Heart right ventricle (tissue), 16 donors: ENCODE measurements around the gene RPN1. TPM values are rescaled to one million over a fixed set of nuclear protein-coding genes. Genes with fewer than 3 reads are reported as not detected.
A peak's percentile ranks its signal among the peaks of the same experiment; 100 is the strongest.
"Not testable (repeated sequence)": the region's sequence is repeated elsewhere in the genome, so short reads cannot be mapped to it uniquely, and the experiment has no call there.

ENCODE experiments used
- ATAC-seq, 8 donors: fragments of 200-7000 bp; cut with Tn5 transposase; one replicate each; pipeline ENCODE4 v1.9.1; 2020; ENCODE audit warnings: mild to moderate bottlenecking in 8 of 8, moderate library complexity in 8 of 8, moderate number of reproducible peaks in 1 of 8
- DNase-seq, 2 donors: peaks; one replicate each; pipeline ENCODE4 v3.0.0-alpha.2; 2020
- H3K27ac ChIP-seq, 10 donors: fragments of 200-600 bp; sonication (generic) in 2 of 10; one replicate each; pipeline versions ENCODE4 v1.5.0 to v1.8.0; 2020 to 2022; ENCODE audit warnings: mild to moderate bottlenecking in 3 of 10
- H3K27me3 ChIP-seq, 7 donors: fragments of 200-600 bp; one replicate each; pipeline ENCODE4 v1.8.0; 2021 to 2022; ENCODE audit warnings: mild to moderate bottlenecking in 2 of 7
- H3K36me3 ChIP-seq, 9 donors: fragments of 200-600 bp; sonication (generic) in 1 of 9; one replicate each; pipeline versions ENCODE4 v1.5.0 to v1.8.0; 2020 to 2022; ENCODE audit warnings: mild to moderate bottlenecking in 2 of 9
- H3K4me1 ChIP-seq, 9 donors: fragments of 200-600 bp; sonication (generic) in 1 of 9; one replicate each; pipeline versions ENCODE4 v1.5.0 to v1.8.0; 2020 to 2022; ENCODE audit warnings: mild to moderate bottlenecking in 4 of 9
- H3K4me3 ChIP-seq, 10 donors: fragments of 200-600 bp; sonication (generic) in 2 of 10; one replicate each; pipeline versions ENCODE4 v1.5.0 to v1.8.0; 2020 to 2022; ENCODE audit warnings: mild to moderate bottlenecking in 7 of 10, moderate library complexity in 2 of 10
- H3K9me3 ChIP-seq, 11 donors: fragments of 200-600 bp in 10 of 11; sonication (generic) in 2 of 11; one replicate each; pipeline versions ENCODE4 v1.5.0 to v1.8.0; 2013 to 2022; ENCODE audit warnings: mild to moderate bottlenecking in 2 of 11, control low read depth in 1 of 11, moderate library complexity in 1 of 11
- WGBS, 2 donors: extraction: QIAGEN DNeasy Blood & Tissue Kit; methylation state at CpG; one replicate each; pipeline ENCODE4 v1.1.7; 2013; ENCODE audit warnings: inconsistent platforms in 1 of 2; 5-methylcytosine and 5-hydroxymethylcytosine counted together
- intact Hi-C, 10 donors: fragments of 100-400 bp; cut with DNase I; formaldehyde crosslinking; loops; one replicate each; pipeline versions ENCODE4 v1.11.1 to v1.14.2; 2022
- polyA plus RNA-seq, 2 donors: library from polyadenylated mRNA; stranded (reverse); fragments of 200-250 nt; gene quantifications; one replicate each; pipeline ENCODE4 v1.2.3, GENCODE V29; 2013
- total RNA-seq, 10 donors: library from RNA; stranded (reverse); fragmentation: NEBNext Ultra II Directional in 3 of 10; extraction: Animal tissue kit (Norgen Biotek cat#: 25700) in 3 of 10; gene quantifications; one replicate each; pipeline versions ENCODE4 v1.2.1 to v1.2.4, GENCODE V29; 2021 to 2023
- TF ChIP-seq, protein P1 (sequence below), 9 donors: fragments of 200-600 bp; sonication (generic) in 2 of 9; IDR thresholded peaks; one replicate each; pipeline versions ENCODE4 v1.5.0 to v1.8.0; 2021 to 2022; ENCODE audit warnings: antibody characterized with exemption in 9 of 9, mild to moderate bottlenecking in 5 of 9, moderate library complexity in 1 of 9
- donor health status: Arrhythmogenic right ventricular cardiomyopathy.
- donor health status: ischemic (EF 13 %, LVEDD 7.1; RV severe dilation, severe dysfunction).
- donor health status: healthy with polysubstance abuse.
- donor health status: DM: no; HTN: yes; CAD: no.
- donor health status: DM: no; HTN: no; CAD: no.
- donor health status: ischemic (EF 25% LVEDD 6.9; RV normal size, moderate dysfunction).
- donor health status: ischemic (EF 25% LVEDD 5.7; RV mildly dilated, moderate dysfunction).
- donor health status: healthy.
- donor health status: DM: yes; HTN: yes; CAD: no.
- donor health status: Ischemic cardiomyopathy.
- donor health status: ischemic (EF 35%, LVEDD 5.7; RV mildly dilated, moderate dysfunction).
- donor health status: nonischemic (EF 11% LVEDD 7.7; RV severe dilation, severe dysfunction).
- donor health status: DM: yes; HTN: yes; CAD: no.
- donor health status: PGD.
- donor health status: ischemic (EF 29% LVEDD 5.4; RV normal size, mild dysfunction).
- donor health status: nonischemic (EF 23%, LVEDD 6.1; RV moderate dilation, normal function).

RPN1 gene
- total and polyA plus RNA-seq, 12 donors, result 44.3 to 238 (median 83.6) TPM

DNA sequence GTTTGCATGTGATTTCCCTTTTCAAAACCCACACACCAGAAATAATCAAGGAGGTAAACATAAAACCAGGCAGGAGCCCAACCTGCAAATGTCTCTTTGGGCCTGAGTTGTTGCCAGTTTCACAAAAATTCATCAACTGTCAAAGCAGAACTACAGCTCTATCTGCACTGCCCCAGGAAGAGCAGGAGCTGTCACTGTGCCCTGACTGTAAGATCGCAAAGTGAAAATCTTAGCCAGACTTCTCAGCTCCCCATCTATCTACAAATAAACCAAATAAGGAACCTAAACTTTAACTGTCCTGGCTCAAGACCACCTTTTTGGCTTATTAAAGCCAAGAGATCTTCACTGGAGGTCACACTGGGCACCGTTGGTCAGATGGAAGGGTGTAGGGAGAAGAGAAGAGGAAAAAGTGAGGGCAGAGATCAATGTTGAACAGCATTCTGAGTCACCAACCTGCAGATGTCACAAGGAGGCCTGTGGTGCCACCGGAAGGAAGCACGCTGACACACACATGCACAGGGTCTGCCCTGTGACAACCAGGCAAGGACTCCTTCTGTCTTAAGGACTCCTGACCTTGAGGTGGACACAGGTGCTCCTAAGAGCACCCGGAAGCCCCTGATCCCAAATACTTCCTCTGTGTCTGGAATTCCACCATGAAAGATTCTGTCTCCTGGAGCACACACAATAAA is 58.7 kb downstream of the RPN1 start:
- ATAC-seq (no peak), DNase-seq (no peak)
- TF ChIP-seq, protein P1, sequence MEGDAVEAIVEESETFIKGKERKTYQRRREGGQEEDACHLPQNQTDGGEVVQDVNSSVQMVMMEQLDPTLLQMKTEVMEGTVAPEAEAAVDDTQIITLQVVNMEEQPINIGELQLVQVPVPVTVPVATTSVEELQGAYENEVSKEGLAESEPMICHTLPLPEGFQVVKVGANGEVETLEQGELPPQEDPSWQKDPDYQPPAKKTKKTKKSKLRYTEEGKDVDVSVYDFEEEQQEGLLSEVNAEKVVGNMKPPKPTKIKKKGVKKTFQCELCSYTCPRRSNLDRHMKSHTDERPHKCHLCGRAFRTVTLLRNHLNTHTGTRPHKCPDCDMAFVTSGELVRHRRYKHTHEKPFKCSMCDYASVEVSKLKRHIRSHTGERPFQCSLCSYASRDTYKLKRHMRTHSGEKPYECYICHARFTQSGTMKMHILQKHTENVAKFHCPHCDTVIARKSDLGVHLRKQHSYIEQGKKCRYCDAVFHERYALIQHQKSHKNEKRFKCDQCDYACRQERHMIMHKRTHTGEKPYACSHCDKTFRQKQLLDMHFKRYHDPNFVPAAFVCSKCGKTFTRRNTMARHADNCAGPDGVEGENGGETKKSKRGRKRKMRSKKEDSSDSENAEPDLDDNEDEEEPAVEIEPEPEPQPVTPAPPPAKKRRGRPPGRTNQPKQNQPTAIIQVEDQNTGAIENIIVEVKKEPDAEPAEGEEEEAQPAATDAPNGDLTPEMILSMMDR (IDR thresholded peaks at IDR 0.05), result no peak
- Histone ChIP-seq H3K36me3 (no peaks in the 10 kb centered on the region), H3K4me3 (no peak overlapping the region), H3K4me1 (peaks cover 0 to 18% (median 0%) of the 10 kb centered on the region in 9 donors), H3K9me3 (peaks cover 0 to 11% (median 0%) of the 10 kb centered on the region in 11 donors), H3K27ac (peak overlapping the region in 1 of 10 donors; percentile 60), H3K27me3 (peaks cover 0 to 10% (median 0%) of the 10 kb centered on the region in 7 donors)
- intact Hi-C loops, result loop anchor here in 1 of 10 donors (10.0 kb wide), 1 partner anchor 167 kb away; no protein-coding TSS in a partner anchor
- WGBS, 2 donors, result 61 to 64% methylated on average over 5 of the region's 5 CpGs

DNA sequence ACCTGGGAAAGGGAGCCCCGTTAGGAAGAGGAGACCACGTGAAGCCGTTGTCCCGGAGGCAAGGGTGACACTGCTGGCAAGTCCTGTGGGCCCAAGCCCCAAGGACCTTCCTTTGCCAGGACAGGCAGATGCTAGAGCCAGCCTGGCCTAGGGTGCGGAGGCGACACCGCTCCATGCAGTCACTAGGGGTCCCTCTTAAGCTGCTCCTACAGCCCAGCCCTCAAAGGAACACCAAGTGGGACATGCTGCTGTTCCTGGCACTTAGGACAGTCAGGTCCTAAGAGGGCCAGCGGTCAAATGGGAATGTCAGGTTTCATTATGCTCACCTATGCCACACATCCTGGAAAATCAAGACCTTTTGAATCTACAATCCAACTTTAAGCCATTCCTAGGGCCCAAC is 59.7 kb downstream of the RPN1 start:
- Histone ChIP-seq H3K27me3 (peaks cover 0 to 10% (median 0%) of the 10 kb centered on the region in 7 donors), H3K9me3 (peaks cover 0 to 11% (median 0%) of the 10 kb centered on the region in 11 donors), H3K4me1 (peaks cover 0 to 18% (median 0%) of the 10 kb centered on the region in 9 donors), H3K27ac (peak overlapping the region in 1 of 10 donors; percentile 60), H3K36me3 (no peaks in the 10 kb centered on the region), H3K4me3 (no peak overlapping the region)
- WGBS, 2 donors, result 76 to 77% methylated on average over 8 of the region's 8 CpGs
- ATAC-seq, result peak in 1 of 8 donors; percentile 43
- intact Hi-C loops, result loop anchor here in 1 of 10 donors (10.0 kb wide), 1 partner anchor 166 kb away; no protein-coding TSS in a partner anchor
- TF ChIP-seq, protein P1 (IDR thresholded peaks at IDR 0.05), result peak in 1 of 9 donors; percentile 19
- no peak for DNase-seq

- Histone ChIP-seq H3K4me1 (peaks cover 0 to 16% (median 0%) of the 10 kb centered on the region in 9 donors), H3K27me3 (peaks cover 0 to 10% (median 0%) of the 10 kb centered on the region in 7 donors), H3K9me3 (peaks cover 0 to 11% (median 0%) of the 10 kb centered on the region in 11 donors)
- not testable (repeated sequence) for ATAC-seq, DNase-seq, H3K36me3 ChIP-seq, H3K4me3 ChIP-seq, H3K27ac ChIP-seq
- intact Hi-C loops, result loop anchor here in 4 of 10 donors (5.0 to 10.0 kb wide), 4 partner anchors 163 to 495 kb away; no protein-coding TSS in a partner anchor
- WGBS, 2 donors, result 2 to 61% methylated on average over 1 of the region's 1 CpG
These were observed 60.6 kb downstream of the RPN1 start for GRCh38 chr3:128589985-128590384.

DNA sequence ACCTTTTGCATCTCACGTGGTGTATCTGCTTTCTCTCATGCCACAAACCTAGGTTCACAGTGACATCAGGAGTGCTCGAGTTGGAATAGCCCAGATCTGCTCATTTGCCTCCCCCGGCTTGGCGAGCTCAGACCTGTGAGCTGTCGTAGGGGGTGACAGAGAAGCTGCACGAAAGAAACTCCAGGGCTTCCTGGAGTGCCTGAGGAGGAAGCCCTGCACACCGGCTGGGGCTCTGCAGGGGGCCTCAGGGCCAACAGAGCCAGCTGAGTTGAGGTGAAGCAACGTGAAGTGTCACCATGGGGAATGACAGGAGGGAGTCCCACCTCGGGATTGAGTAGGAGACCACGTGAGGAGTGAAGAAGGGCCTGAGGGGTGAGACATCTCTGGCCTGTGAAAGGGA is 62.5 kb downstream of the RPN1 start:
- no peak for DNase-seq
- ATAC-seq, result no peak
- Histone ChIP-seq H3K9me3 (peaks cover 0 to 11% (median 0%) of the 10 kb centered on the region in 11 donors), H3K27ac (no peak overlapping the region), H3K27me3 (peaks cover 0 to 10% (median 0%) of the 10 kb centered on the region in 7 donors), H3K4me3 (no peak overlapping the region), H3K36me3 (no peaks in the 10 kb centered on the region), H3K4me1 (peaks cover 0 to 16% (median 3%) of the 10 kb centered on the region in 9 donors)
- 59 to 62% methylated on average over 10 of the region's 10 CpGs for WGBS, 2 donors
- intact Hi-C loops, result loop anchor here in 3 of 10 donors (5.0 to 10.0 kb wide), 3 partner anchors 161 to 493 kb away; no protein-coding TSS in a partner anchor
- TF ChIP-seq, protein P1 (IDR thresholded peaks at IDR 0.05), result no peak
